Measurements from ENCODE around the gene PLVAP. TPM values are rescaled to one million over a fixed set of nuclear protein-coding genes. Genes with fewer than 3 reads are reported as not detected.

Gene PLVAP
- total RNA-seq, 4 donors from 2014 or later = 11.7 to 96.5 (median 50.2) TPM

- intact Hi-C loops (cut with DNase I; ENCODE audit: low total_unique reads) = no loop called here
- no peak for TF ChIP-seq POLR2A (IDR thresholded peaks at IDR 0.05)
- TF ChIP-seq CTCF (IDR thresholded peaks at IDR 0.05) = no peak
- H3K4me3 ChIP-seq (ENCODE audit: low read depth, poor library complexity, severe bottlenecking) = no peak overlapping the region
- 67% methylated on average over 2 of the region's 2 CpGs for WGBS, 2 donors
- no peak for DNase-seq (ENCODE audit: low spot score in 2 of 2)
These were observed 29.3 kb downstream of the PLVAP start for GRCh38 chr19:17347877-17348276.

- DNase-seq (ENCODE audit: low spot score in 2 of 2) = no peak
- TF ChIP-seq POLR2A (IDR thresholded peaks at IDR 0.05) (no peak), CTCF (IDR thresholded peaks at IDR 0.05) (no peak)
- H3K4me3 ChIP-seq (ENCODE audit: low read depth, poor library complexity, severe bottlenecking) = no peak overlapping the region
- intact Hi-C loops (cut with DNase I; ENCODE audit: low total_unique reads) = no loop called here
- WGBS, 2 donors = 7 to 15% methylated on average over 6 of the region's 6 CpGs
These were observed 29.8 kb downstream of the PLVAP start for GRCh38 chr19:17347361-17347760.

DNA sequence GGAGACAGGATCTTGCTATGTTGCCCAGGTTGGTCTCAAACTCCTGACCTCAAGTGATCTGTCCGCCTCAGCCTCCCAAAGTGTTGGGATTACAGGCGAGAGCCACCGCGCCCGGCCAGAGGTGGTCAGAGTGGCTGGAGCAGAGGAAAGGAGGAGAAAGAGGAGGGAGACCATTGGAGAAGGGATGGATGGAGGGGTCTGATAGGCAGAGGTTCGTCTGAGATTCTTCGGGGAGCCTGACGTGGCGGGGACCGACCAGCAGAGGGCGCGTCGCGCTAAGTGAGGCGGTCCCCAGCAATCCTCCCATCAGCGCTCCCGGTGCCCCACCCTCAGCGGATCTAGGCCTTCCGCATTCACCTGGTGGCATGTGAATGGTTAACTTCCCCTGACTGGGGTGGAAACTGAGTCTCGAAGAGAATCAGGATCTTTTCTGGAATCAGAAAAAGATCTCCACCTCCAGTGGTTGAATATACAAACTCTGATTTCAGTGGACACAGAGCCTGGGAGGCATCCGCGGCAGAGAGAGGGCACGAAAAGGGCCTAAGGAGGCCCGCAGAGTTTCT is 31.0 kb downstream of the PLVAP start:
- peak; percentile 68 to 96 for DNase-seq (ENCODE audit: low spot score in 2 of 2)

DNA sequence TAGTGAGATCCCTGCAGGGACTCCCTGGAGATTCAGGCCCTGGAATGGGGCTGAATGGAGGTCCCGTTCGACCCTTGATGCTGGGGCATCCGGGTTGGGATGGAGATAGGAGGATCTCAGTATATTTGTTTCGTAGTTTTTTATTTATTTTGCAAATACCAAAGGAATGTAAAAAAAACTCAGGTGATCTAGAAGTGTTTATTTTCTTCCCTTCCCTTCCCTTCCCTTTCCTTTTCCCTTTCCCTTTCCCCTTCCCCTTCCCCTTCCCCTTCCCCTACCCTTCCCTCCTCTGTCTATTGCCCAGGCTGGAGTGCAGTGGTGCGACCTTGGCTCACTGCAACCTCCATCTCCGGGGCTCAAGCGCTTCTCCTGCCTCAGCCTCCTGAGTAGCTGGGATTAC is 35.3 kb downstream of the PLVAP start:
- TF ChIP-seq CTCF (IDR thresholded peaks at IDR 0.05) (no peak), POLR2A (IDR thresholded peaks at IDR 0.05) (no peak)
- no peak overlapping the region for H3K4me3 ChIP-seq (ENCODE audit: low read depth, poor library complexity, severe bottlenecking)
- DNase-seq (ENCODE audit: low spot score in 2 of 2) = no peak
- WGBS, 2 donors = 81 to 86% methylated on average over 7 of the region's 7 CpGs
- intact Hi-C loops (cut with DNase I; ENCODE audit: low total_unique reads) = no loop called here

More for the DNA sequence above, 31.0 kb downstream of the PLVAP start:
- 13 to 18% methylated on average over 24 of the region's 24 CpGs for WGBS, 2 donors
- TF ChIP-seq POLR2A (IDR thresholded peaks at IDR 0.05) (no peak), CTCF (IDR thresholded peaks at IDR 0.05) (peak in 1 of 3 donors; percentile 86)
- no peak overlapping the region for H3K4me3 ChIP-seq (ENCODE audit: low read depth, poor library complexity, severe bottlenecking)
- intact Hi-C loops (cut with DNase I; ENCODE audit: low total_unique reads) = no loop called here

DNA sequence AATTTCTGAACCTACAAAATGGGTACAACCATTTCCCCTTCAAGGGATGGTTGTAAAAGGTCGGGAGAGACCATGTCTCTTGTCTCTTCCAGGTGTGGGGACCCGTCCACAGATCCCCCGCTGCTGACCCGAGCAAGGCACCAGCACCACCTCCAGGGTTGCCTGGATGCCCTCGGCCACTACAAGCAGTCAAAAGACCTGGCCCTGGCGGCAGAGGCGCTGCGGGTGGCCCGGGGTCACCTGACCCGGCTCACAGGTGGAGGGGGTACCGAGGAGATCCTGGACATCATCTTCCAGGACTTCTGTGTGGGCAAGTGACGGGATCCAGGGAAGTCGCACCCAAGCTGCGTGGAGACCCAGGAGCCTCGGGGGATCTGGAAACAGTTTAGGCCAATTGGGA is 35.8 kb downstream of the PLVAP start:
- TF ChIP-seq CTCF (IDR thresholded peaks at IDR 0.05) = no peak
- no peak for TF ChIP-seq POLR2A (IDR thresholded peaks at IDR 0.05)
- no peak overlapping the region for H3K4me3 ChIP-seq (ENCODE audit: low read depth, poor library complexity, severe bottlenecking)
- DNase-seq (ENCODE audit: low spot score in 2 of 2) = no peak
- WGBS, 2 donors = 86 to 92% methylated on average over 9 to 14 of the region's 15 CpGs
- intact Hi-C loops (cut with DNase I; ENCODE audit: low total_unique reads) = no loop called here

DNA sequence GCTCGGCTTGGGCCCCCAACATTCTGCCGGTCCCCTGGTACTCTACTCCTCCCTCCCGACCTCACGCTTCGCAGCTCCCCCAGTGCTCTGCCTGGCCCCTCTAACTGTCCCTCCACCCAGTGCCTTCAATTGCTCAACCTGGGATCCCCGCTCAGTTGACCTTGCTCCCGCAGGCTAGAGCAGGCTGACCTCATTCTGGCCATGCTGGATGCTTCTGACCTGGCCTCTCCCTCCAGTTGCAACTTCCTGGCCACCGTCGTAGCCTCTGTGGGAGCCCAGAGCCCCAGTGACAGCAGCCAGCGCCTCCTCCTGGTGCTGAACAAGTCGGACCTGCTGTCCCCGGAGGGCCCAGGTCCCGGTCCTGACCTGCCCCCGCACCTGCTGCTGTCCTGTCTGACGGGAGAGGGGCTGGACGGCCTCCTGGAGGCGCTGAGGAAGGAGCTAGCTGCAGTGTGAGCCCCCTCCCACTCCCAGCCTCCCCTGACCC is 36.2 kb downstream of the PLVAP start:
- no peak for DNase-seq (ENCODE audit: low spot score in 2 of 2)
- TF ChIP-seq POLR2A (IDR thresholded peaks at IDR 0.05) = no peak
- no peak for TF ChIP-seq CTCF (IDR thresholded peaks at IDR 0.05)
- H3K4me3 ChIP-seq (ENCODE audit: low read depth, poor library complexity, severe bottlenecking) = no peak overlapping the region
- 68 to 81% methylated on average over 17 of the region's 17 CpGs for WGBS, 2 donors
- intact Hi-C loops (cut with DNase I; ENCODE audit: low total_unique reads) = no loop called here

Measured in lower leg skin (tissue), 4 donors.